Measurements from ENCODE around the gene SRRM5. TPM values are rescaled to one million over a fixed set of nuclear protein-coding genes. Genes with fewer than 3 reads are reported as not detected.
A peak's percentile ranks its signal among the peaks of the same experiment; 100 is the strongest.
"Not testable (repeated sequence)": the region's sequence is repeated elsewhere in the genome, so short reads cannot be mapped to it uniquely, and the experiment has no call there.

The SRRM5 gene
- polyA plus RNA-seq, 4 donors, result 0.61 to 1.2 (median 0.72) TPM

DNA sequence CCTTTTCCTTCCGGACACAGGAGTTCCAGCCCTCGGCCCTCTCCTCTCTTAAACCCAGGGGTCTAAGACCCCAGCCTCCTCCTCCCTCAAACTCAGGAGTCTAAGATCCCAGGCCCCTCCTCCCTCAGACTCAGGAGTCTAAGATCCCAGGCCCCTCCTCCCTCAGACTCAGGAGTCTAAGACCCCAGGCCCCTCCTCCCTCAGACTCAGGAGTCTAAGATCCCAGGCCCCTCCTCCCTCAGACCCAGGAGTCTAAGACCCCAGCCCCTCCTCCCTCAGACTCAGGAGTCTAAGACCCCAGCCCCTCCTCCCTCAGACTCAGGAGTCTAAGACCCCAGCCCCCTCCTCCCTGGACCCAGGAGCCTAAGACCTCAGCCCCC lies 23.7 kb downstream of the SRRM5 start:
- DNase-seq (ENCODE audit: low read depth in 4 of 4, low spot score in 3 of 4), result not testable (repeated sequence)

DNA sequence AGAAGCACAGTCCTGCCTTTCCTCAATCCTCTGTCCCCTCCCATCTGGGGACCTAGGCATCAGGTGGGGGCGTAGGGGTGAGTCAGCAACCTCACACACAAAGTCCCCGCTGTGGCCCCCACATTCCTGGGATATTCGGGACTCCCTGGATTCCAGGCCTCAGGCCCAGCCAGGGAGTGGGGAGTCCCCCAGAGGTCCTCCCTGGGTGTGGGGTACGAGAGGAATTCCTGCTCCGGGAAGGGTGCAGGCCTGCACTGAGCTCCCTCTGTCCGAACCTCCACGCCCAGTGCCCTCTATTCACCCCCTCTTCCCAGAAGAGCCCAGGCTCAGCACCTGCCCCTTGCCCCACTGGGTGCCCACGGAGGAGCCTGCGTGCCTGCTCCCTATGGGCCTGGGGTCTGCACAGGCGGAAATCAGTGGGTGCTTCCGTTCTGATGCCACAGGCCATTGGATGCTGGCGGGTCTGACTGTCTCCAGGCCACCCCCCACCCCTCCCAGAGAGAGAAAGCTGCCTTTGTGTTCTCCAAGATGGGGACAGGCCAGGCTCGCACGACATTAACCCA lies 24.3 kb downstream of the SRRM5 start:
- DNase-seq (ENCODE audit: low read depth in 4 of 4, low spot score in 3 of 4), result no peak

DNA sequence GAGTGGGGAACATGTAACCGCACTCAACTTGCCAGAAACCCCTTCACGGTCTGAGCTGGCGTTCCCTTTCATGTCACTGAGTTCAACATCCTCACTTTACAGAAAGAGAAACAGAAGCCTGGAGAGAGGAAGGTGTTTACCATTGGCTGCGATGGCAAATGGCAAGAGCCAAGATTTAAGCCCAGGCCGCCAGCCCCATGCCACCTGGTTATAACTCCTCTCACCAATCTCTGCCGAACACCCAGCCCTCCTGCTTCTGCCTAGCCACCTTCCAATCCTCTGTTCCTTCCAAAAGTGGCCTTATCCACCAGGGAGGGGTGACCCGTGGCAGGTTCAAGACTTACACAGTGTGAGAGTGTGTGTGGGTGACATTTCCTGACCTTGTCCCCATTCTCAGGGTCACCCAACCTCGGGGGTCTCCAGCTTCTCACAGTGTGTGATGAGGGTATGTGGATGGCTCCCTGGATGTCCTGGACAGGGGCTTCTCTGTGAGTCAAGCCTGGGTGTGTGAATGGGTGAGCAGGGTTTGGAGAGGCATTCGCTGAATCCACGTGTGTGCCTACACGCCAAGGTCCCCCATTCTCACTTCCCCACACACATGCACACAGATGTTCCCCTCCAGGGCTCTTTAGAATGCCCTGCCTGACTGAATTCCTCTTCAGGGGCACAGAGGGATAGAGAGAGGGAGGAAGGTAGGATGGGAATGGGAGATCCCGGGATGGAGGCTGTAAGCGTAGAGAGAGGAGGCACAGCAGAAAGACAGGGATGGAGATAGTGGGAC lies 26.5 kb downstream of the SRRM5 start:
- DNase-seq (ENCODE audit: low read depth in 4 of 4, low spot score in 3 of 4), result no peak

DNA sequence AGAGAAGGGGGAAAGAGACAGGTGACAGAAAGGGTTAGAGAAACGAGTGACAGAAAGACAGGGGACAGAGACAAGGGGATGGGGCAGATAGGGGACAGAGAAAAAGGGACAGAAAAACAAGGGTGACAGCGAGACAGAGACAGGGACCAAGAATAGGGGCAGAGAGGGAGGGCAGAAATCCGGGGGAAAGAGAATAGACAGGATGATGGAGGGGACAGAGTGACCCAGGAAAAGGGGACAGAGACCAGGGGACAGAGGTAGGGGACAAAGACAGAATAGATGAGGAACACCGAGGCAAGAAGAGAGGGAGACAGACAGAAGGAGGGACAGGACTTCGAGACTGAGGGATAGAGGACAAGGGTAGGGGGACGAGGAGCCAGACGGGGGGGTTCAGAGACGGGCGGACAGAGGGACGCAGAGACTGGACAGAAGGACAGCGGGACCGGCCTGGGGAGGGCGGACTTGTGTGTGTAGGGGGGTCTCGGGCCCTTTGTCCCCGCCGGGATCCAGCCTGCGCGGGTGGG lies 27.2 kb downstream of the SRRM5 start:
- no peak for DNase-seq (ENCODE audit: low read depth in 4 of 4, low spot score in 3 of 4)

DNA sequence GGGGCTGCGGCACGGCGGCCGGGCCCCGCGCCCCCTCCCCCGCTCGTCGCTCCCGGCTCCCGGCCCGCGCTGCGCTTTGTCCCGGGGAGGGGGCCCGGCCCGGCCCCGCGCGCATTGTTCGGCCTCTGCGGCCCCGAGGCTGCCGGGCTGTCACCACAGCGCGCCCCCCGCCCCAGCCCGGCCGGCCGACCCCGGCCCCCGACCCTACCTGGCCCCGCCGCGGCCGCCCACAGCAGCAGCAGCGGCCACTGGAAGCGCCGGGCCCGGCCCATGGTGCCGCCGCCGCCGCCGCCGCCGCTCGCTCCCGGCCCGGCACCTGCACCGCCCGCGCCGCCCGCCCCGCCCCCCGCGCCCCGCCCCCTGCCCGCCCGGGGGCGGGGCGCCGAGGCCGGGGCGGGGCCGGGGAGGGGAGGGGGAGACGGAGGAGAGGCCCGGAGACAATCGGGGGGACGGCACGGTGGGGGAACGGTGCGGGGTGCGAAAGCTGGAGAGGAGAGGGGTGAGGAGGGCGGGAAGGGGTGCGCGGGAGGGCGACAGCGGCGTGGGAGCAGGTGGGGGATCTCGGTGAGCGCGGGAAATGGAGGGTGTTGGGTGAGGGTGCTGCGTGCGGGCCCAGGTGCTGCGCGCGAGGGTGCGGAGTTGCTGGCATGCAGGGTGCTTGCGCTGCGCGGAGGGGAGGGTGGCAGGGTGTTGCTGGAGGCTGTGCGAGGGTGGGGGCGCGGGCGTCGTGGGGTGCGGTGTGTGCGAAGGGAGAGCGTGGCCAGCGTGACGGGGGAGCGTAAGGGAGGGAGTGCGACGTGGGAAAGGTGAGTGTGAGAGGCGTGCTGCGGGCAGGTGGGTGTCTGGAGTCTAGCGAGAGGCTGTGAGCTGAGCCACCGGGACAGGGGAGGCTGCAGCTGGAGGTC lies 27.9 kb downstream of the SRRM5 start, which contains the start of gene CADM4:
CADM4 (minus strand) TSS at position 332 of the 905 bp plus-strand sequence; CDS start at position 272, 60 bp downstream.
- DNase-seq (ENCODE audit: low read depth in 4 of 4, low spot score in 3 of 4), result no peak

DNA sequence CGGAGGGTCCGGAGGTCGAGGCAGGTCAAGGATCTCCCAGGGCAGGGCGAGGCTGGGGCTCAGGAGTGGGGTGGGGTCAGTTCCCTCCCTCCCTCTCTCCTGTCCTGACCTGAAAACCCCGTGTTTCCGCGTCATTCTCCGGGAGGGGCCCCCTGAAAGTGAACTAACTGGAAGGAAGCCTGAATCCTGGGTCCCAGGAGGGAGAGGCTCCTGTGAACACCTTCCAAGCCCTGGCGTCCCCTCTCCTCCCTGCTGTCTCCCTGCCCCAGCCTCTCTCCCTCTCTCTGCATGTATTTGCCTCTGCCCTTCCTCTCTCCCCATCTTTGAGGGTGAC lies 28.5 kb downstream of the SRRM5 start:
- DNase-seq (ENCODE audit: low read depth in 4 of 4, low spot score in 3 of 4), result no peak

DNA sequence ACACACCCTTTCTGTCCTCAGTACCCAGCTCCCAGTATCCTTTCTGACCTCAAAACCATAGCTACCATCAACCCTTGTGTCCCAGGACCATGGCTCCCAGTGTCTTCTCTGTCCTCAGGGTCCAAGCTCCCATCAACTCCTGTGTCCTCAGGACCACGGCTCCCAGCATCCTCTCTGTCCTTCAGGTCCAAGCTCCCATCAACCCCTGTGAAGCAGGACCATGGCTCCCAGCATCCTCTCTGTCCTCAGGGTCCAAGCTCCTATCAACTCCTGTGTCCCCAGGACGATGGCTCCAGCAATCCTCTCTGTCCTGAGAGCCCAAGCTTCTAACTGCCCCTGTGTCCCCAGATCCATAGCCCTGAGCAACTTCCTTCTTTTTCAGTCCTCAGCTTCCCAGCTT lies 29.4 kb downstream of the SRRM5 start:
- no peak for DNase-seq (ENCODE audit: low read depth in 4 of 4, low spot score in 3 of 4)

DNA sequence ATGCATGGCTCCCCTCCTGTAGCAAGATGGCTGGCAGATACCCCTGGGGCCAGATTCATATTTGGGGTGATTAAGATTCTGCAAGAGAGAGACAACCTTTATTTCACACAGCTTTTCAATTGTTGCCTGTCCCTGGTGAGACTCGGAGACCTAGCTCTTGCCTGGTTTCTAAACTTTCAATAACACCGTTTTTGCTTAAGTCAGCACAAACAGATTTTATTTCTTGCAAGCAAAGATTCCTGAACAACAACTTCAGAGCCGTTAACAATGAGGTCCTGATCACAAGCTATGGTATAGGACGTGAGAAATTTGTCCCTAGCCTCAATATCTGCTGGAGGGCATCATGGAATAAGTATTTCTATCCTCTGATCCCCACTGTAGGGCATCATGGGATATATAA lies 30.6 kb downstream of the SRRM5 start:
- no peak for DNase-seq (ENCODE audit: low read depth in 4 of 4, low spot score in 3 of 4)

DNA sequence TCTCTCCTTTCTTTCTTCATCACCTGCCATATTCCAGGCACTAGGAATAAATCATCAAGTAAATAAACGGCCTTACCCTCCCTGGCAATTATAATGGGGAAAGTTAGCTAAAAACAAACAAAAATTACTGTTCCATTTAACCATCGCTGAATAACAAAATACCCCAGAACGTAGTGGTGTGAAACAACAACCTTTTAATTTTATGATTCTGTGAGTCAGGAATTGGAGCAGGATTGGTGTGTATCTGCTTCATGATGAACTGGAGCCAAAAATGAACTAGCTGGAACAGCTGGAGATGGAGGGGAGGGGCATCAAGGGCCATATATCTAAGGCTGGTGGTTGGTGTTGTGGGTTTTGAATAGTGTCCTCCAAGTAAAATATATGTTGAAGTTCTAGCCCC lies 31.4 kb downstream of the SRRM5 start:
- DNase-seq (ENCODE audit: low read depth in 4 of 4, low spot score in 3 of 4), result no peak

DNA sequence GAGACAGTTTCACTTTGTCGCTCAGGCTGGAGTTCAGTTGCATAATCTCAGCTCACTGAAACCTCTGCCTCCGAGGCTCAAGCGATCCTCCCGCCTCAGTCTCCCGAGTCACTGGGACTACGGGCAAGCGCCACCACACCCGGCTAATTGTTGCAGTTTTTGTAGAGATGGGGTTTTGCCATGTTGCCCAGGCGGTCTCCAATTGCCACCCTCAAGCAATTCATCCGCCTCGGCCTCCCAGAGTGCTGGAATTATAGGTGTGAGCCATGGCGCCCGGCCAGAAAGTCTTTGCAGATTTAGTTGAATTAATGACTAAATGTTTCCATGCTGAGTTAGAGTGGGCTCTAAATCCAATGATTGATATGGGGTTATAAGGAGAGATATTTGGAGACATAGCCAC lies 32.3 kb downstream of the SRRM5 start:
- no peak for DNase-seq (ENCODE audit: low read depth in 4 of 4, low spot score in 3 of 4)

DNA sequence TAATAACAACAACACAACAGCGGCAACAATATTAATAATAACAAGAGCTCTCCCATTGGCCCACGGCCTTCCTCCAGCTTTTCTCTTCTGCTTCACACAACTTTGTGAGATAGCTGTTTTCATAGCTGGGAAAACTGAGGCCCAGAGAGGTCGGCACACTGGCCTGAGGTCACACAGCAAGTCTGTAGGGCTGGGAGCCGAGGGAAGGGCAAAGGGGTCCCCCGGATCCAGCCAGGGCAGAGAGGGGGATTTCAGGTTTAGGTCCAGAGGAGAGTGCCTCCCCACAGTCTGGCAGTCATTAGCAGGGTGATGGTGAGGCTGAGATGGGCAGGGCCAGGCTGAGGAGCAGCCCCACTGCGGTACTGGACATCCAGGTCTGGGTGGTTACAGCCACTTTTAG lies 36.7 kb downstream of the SRRM5 start:
- no peak for DNase-seq (ENCODE audit: low read depth in 4 of 4, low spot score in 3 of 4)

DNA sequence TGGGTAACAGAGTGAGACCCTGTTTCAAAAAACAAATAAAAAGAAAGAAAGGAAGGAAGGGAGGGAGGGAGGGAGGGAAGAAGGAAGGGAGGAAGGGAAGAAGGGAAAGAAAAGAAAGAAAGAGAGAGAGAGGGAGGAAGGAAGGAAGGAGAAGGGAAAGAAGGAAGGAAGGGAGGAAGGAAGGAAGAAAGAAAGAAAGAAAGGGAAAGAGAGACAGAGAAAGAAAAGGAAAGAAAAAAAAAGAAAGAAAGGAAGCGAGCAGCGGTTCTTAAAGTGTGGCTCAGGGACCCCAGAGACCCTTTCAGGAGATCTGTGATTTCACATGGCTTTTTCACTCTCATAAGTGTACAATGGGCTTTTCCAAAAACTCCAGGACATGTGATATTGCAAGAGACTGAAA lies 37.6 kb downstream of the SRRM5 start:
- no peak for DNase-seq (ENCODE audit: low read depth in 4 of 4, low spot score in 3 of 4)

DNA sequence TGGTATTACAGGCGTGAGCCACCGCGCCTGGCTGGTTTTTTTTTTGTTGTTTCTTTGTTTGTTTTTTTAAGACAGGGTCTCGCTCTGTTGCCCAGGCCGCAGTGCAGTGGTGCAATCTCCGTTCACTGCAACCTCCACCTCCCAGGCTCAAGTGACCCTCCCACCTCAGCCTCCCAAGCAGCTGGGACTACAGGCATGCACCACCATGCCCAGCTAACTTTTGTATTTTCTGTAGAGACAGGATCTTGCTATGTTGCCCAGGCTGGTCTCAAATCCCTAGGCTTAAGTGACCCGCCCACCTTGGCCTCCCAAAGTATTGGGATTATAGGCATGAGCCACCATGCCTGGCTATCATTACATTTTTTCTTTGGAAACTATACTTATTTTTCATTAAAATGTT lies 38.4 kb downstream of the SRRM5 start:
- not testable (repeated sequence) for DNase-seq (ENCODE audit: low read depth in 4 of 4, low spot score in 3 of 4)

DNA sequence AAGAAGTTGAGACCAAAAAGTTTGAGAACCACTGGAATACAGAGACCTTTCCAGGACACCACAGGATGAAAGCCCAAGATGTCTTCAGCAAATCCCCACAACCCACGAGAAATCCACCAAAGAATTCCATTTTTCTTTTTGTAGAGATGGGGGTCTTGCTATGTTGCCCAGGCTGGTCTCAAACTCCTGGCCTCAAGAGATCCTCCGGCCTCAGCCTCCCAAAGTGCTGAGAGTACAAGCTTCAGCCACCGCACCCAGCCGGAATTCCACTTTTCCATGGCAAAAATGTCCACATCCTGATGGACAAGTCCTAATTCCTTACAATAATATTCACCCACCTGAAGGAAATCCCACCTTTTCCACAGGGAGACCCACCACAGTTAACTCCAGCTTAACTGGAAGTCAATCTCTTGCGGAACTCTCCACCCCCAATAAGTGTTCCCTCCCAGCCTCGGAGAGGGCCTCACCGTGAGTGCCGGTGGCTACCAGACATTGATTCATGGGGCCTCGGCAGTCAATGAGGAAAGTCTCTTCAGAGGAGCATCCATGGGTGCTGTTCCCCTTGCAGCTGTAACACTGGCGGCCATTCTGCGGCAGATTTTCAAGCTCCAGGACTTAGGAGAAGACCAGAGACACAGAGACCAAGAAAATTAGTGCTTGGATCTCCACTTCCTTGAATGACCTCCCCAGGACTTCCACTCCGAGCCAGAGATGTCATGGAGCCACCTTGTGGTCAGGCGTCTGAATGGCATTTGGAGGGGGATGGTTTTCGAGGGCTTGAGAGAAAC lies 40.1 kb downstream of the SRRM5 start:
- peak in 1 of 4 donors; percentile 63 for DNase-seq (ENCODE audit: low read depth in 4 of 4, low spot score in 3 of 4)

DNA sequence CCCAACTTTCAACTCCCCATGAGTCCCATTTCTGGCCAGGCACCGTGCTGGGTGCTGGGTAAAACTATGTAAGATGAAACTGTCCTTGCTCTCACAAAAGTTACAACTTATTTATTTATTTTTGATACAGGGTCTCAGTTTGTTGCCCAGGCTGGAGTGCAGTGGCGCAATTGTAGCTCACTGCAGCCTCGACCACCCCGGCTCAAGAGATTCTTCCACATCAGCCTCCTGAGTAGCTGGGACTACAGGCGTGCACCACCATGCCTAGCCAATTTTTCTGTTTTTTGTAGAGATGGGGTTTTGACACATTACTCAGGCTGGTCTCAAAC lies 40.6 kb downstream of the SRRM5 start:
- no peak for DNase-seq (ENCODE audit: low read depth in 4 of 4, low spot score in 3 of 4)

DNA sequence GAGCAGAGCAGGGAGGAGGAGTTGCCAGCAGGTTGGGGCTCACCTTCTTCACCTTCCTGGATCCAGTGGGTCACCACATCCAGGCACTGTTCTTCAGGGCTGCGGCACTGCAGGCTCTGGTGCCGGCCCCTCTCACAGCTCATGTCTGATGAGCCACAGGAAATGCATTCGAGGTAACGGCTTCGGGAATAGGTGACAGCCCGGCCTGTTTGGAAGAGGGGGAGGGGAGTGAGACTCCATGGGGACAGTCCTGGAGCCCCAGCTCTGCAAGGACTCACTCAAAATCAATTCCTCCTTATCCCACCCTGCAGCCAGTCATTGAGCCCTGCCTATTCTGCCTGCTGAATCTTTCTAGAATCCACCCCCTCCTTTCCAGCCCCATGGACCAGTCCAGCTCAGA lies 44.5 kb downstream of the SRRM5 start:
- no peak for DNase-seq (ENCODE audit: low read depth in 4 of 4, low spot score in 3 of 4)

DNA sequence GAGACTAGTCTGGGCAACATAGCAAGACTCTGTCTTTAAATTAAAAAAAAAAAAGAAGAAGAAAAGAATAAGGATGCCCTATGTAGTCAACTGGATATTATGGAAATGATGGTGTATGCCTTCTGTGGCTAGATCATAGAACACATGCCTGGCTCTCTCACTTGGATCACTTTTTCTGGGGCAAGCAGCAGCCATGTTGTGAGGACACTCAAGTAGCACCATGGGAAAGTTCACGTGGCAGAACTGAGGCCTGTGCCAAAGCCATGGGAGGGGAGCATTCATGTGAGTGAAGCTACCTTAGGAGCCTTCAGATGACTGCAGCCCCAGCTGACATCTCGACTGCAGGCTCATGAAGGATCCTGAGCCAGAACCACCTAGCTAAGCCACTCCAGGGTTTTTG lies 46.1 kb downstream of the SRRM5 start:
- no peak for DNase-seq (ENCODE audit: low read depth in 4 of 4, low spot score in 3 of 4)

DNA sequence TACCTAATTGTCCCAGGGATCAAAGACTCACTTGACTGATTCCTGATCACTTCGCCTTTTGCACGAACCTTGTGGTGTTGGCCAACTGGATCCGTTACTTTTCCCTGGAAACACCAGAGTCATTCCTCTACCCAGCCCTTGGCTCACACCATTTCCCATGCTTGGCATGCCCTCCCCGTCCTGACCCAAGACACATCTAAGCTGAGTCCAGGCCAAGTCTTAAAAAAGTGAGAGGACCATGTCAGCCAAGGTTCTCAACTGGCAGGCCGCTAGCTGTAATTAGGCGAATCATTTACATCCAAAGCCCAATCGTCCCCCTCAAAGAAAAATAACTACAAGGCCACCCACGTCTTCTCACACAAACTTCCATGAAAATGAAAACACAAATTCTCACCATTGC lies 46.6 kb downstream of the SRRM5 start:
- DNase-seq (ENCODE audit: low read depth in 4 of 4, low spot score in 3 of 4), result no peak

DNA sequence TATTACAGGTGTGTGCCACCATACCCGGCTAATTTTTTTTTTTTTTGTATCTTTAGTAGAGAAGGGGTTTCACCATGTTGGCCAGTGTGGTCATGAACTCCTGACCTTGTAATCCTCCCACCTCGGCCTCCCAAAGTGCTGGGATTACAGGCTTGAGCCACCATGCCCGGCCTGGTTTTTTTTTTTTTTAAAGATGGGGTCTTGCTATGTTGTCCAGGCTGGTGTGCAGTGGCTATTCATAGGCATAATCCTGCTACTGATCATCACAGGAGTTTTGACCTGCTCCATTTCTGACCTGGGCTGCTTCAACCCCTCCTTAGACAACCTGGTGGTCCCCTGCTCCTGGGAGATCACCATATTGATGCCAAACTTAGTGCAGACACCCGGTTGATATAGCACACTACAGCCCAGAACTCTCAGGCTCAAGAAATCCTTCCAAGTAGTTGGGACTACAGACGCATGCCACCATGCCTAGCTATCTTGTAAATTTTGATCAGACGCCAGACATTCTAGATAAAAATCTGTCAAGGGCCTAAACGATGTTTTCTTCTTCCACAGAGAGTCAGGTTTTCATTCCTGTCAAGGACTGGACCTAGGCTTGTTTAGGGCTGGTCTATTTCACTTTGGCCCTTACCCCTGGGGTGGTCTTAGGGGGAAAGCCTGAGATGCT lies 48.5 kb downstream of the SRRM5 start:
- no peak for DNase-seq (ENCODE audit: low read depth in 4 of 4, low spot score in 3 of 4)

DNA sequence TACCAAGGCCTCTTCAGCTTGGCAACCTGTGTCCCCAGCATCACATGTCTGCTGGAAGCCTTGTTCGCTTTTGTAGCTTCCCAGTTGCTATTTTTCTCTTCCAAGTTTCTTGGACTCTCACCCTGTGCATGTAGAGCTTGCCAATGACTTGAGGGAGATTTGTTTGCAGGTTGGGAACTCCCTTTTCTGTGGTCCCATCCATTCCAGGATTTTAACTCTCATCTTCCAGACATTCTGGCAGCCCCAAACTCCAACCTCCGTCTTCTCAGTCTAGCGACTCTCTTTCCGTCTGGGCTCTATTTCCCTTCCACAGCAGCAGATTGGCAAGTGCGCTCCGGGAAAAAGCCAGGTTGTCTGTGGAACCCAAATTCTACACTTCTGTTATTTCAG lies 49.1 kb downstream of the SRRM5 start:
- DNase-seq (ENCODE audit: low read depth in 4 of 4, low spot score in 3 of 4), result no peak

All from right renal pelvis (tissue), 4 donors.